ENCODE data around the gene RNF223.

RNF223 gene

DNA sequence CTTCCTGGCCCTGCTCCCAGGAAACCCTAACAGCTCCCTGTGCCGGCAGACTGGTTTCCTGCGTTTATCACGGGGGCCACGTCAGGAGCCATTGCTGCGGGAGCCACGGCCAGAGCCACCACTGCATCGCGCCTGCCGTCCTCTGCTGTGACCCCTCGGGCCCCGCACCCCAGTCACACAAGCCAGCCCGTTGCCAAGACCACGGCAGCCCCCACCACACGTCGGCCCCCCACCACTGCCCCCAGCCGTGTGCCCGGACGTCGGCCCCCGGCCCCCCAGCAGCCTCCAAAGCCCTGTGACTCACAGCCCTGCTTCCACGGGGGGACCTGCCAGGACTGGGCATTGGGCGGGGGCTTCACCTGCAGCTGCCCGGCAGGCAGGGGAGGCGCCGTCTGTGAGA, 26.1 kb downstream of the RNF223 start:
- Mint-ChIP-seq H3K27ac (no peak overlapping the region), H3K27me3 (peaks cover 2% of the 10 kb centered on the region), H3K9me3 (no peaks in the 10 kb centered on the region), H3K36me3 (peaks cover 1% of the 10 kb centered on the region), H3K4me3 (no peak overlapping the region), H3K4me1 (peaks cover 3% of the 10 kb centered on the region)
- no peak for DNase-seq (ENCODE audit: low spot score in 2 of 2)
- no peak for ATAC-seq (ENCODE audit: low read depth)

DNA sequence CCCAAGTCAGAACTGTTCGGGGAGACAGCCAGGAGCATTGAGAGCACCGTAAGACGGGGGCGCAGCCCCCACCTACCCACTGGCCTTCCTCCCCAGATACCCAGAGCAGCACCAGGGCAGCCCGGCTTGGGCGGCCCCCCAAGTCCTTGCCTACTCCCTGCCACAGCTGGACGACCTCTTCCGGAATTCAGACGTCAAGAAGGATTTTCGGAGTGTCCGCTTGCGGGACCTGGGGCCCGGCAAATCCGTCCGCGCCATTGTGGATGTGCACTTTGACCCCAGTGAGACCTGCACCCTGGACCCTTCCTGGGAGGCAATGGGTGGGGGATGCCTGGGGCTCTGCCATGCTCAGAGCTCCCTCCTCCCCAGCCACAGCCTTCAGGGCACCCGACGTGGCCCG, 26.7 kb downstream of the RNF223 start:
- H3K27me3 Mint-ChIP-seq = peaks cover 2% of the 10 kb centered on the region
- no peaks in the 10 kb centered on the region for H3K9me3 Mint-ChIP-seq
- no peak overlapping the region for H3K27ac Mint-ChIP-seq
- H3K4me3 Mint-ChIP-seq = no peak overlapping the region
- H3K4me1 Mint-ChIP-seq = peaks cover 3% of the 10 kb centered on the region
- peaks cover 1% of the 10 kb centered on the region for H3K36me3 Mint-ChIP-seq
- no peak for DNase-seq (ENCODE audit: low spot score in 2 of 2)
- no peak for ATAC-seq (ENCODE audit: low read depth)

DNA sequence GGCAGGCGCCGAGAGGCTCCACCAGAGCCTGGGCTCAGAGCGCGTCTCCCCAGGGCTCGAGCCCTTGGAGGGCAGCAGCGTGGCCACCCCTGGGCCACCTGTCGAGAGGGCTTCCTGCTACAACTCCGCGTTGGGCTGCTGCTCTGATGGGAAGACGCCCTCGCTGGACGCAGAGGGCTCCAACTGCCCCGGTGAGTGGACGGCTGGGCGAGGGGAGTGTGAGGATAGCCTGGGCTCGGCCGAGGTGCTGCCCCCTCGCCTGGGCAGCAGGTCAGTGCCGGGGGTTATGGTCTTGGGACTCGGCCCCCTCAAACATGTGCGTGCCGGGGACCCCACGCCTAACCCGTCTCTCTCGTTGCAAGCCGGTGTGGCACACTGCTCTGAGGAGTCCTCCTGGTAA, 27.3 kb downstream of the RNF223 start:
- no peak for ATAC-seq (ENCODE audit: low read depth)
- Mint-ChIP-seq H3K27me3 (peaks cover 2% of the 10 kb centered on the region), H3K36me3 (peaks cover 1% of the 10 kb centered on the region), H3K9me3 (no peaks in the 10 kb centered on the region), H3K27ac (no peak overlapping the region), H3K4me1 (peaks cover 3% of the 10 kb centered on the region), H3K4me3 (no peak overlapping the region)
- DNase-seq (ENCODE audit: low spot score in 2 of 2) = no peak

DNA sequence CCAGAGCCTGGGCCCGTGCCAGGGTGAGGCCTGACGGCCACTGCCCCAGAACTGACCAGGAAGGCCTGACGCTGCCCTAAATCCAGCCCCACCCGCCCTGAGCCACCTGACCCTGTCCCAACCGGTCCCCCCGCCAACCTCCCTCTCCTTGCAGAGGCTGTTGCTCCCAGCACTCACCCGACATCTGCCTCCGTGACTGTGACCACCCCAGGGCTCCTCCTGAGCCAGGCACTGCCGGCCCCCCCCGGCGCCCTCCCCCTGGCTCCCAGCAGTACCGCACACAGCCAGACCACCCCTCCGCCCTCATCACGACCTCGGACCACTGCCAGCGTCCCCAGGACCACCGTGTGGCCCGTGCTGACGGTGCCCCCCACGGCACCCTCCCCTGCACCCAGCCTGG, 27.9 kb downstream of the RNF223 start:
- no peak overlapping the region for H3K27ac Mint-ChIP-seq
- no peak for DNase-seq (ENCODE audit: low spot score in 2 of 2)
- no peaks in the 10 kb centered on the region for H3K9me3 Mint-ChIP-seq
- H3K4me1 Mint-ChIP-seq = peaks cover 3% of the 10 kb centered on the region
- H3K27me3 Mint-ChIP-seq = peaks cover 2% of the 10 kb centered on the region
- H3K36me3 Mint-ChIP-seq = peaks cover 1% of the 10 kb centered on the region
- no peak for ATAC-seq (ENCODE audit: low read depth)
- no peak overlapping the region for H3K4me3 Mint-ChIP-seq

DNA sequence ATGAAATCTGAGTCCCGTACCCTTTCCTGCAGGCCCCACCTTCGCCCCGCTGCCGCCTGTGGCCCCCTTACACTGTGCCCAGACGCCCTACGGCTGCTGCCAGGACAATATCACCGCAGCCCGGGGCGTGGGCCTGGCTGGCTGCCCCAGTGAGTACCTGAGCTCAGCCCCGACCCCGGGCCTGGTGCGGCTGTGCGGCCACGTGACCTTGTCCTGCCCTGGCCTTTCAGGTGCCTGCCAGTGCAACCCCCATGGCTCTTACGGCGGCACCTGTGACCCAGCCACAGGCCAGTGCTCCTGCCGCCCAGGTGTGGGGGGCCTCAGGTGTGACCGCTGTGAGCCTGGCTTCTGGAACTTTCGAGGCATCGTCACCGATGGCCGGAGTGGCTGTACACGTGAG, 29.0 kb downstream of the RNF223 start:
- Mint-ChIP-seq H3K36me3 (peaks cover 1% of the 10 kb centered on the region), H3K27ac (no peak overlapping the region), H3K4me3 (no peak overlapping the region), H3K4me1 (no peaks in the 10 kb centered on the region), H3K27me3 (no peaks in the 10 kb centered on the region), H3K9me3 (no peaks in the 10 kb centered on the region)
- no peak for DNase-seq (ENCODE audit: low spot score in 2 of 2)
- no peak for ATAC-seq (ENCODE audit: low read depth)

DNA sequence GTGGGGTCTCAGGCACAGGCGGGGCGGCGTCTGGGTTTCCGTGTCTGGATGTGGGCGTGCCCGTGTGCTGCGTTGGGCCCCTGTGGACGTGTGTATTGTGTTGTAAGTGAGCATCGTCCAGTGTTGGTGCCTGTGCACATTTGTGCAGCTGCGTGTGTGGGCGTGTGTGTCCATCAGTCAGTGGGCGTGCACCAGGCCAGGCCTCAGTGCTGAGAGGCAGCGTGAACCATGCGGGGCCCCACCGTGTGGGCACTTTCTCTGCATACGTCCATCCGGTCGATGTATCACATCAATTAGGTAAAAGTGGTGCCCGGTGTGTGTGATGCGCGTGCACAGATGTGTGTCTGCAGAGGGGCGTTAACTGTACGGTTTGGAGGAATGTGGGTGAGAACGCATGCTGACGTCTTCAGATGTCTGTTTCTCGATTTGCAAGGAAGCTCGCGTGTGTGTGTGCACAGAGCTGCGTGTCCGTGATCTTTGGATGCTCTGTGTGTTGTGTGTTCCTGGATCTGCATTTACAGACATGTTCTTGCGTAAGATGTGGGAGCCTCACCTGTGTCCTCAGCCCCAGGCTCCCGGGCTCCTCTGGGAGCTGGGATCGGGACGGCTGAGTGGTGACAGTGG, 29.5 kb downstream of the RNF223 start:
- Mint-ChIP-seq H3K27me3 (peaks cover 3% of the 10 kb centered on the region), H3K4me3 (no peak overlapping the region), H3K9me3 (no peaks in the 10 kb centered on the region), H3K4me1 (peaks cover 3% of the 10 kb centered on the region), H3K27ac (no peak overlapping the region), H3K36me3 (peaks cover 1% of the 10 kb centered on the region)
- no peak for ATAC-seq (ENCODE audit: low read depth)
- no peak for DNase-seq (ENCODE audit: low spot score in 2 of 2)

DNA sequence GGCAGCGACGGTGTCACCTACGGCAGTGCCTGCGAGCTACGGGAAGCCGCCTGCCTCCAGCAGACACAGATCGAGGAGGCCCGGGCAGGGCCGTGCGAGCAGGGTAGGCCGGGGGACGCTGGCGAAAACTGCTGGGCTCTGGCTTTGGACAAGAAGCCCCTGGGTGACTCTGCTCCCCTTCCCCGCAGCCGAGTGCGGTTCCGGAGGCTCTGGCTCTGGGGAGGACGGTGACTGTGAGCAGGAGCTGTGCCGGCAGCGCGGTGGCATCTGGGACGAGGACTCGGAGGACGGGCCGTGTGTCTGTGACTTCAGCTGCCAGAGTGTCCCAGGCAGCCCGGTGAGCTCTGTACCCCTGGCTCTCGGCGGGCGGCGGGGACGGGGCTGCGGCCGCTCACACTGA, 30.2 kb downstream of the RNF223 start:
- Mint-ChIP-seq H3K27me3 (peaks cover 6% of the 10 kb centered on the region), H3K4me1 (peaks cover 8% of the 10 kb centered on the region), H3K9me3 (no peaks in the 10 kb centered on the region), H3K27ac (no peak overlapping the region), H3K4me3 (no peak overlapping the region), H3K36me3 (peaks cover 1% of the 10 kb centered on the region)
- ATAC-seq (ENCODE audit: low read depth) = no peak
- DNase-seq (ENCODE audit: low spot score in 2 of 2) = no peak

DNA sequence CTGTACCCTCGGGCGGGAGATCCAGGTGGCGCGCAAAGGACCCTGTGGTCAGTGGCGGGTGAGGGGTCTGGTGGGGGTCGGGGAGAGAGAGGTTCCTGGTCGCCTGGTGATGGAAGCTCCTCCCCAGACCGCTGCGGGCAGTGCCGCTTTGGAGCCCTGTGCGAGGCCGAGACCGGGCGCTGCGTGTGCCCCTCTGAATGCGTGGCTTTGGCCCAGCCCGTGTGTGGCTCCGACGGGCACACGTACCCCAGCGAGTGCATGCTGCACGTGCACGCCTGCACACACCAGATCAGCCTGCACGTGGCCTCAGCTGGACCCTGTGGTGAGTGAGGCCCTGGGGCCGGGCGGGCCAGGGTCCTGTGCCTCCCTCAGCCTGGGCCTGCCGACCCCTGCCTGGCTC, 30.7 kb downstream of the RNF223 start:
- Mint-ChIP-seq H3K4me3 (no peak overlapping the region), H3K27me3 (peaks cover 9% of the 10 kb centered on the region), H3K4me1 (peaks cover 13% of the 10 kb centered on the region), H3K36me3 (peaks cover 1% of the 10 kb centered on the region), H3K27ac (no peak overlapping the region), H3K9me3 (no peaks in the 10 kb centered on the region)
- no peak for ATAC-seq (ENCODE audit: low read depth)
- DNase-seq (ENCODE audit: low spot score in 2 of 2) = no peak

DNA sequence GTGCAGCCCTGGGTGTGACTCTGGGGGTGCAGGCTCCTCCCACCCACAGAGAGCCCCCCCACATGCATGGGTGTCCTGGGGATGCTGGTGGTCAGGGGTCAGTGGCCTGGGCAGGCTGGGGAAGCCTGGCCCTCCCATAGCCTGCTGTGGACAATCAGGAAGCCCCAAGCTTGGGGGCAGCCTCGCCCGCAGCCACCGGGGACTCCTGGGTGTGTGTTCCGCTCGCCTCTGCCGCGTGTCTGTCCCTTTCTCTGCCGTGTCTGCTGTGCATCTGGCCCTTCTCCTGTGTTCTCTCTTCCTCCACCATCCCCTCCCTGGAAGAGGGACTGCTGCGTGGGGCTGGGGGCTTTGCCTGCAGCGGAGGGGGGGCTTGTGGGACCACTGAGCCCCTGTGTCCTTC, 31.3 kb downstream of the RNF223 start:
- H3K27ac Mint-ChIP-seq = no peak overlapping the region
- peaks cover 17% of the 10 kb centered on the region for H3K4me1 Mint-ChIP-seq
- H3K4me3 Mint-ChIP-seq = peak overlapping the region; percentile 39
- peaks cover 9% of the 10 kb centered on the region for H3K27me3 Mint-ChIP-seq
- no peaks in the 10 kb centered on the region for H3K9me3 Mint-ChIP-seq
- peaks cover 1% of the 10 kb centered on the region for H3K36me3 Mint-ChIP-seq
- DNase-seq (ENCODE audit: low spot score in 2 of 2) = no peak
- ATAC-seq (ENCODE audit: low read depth) = no peak

DNA sequence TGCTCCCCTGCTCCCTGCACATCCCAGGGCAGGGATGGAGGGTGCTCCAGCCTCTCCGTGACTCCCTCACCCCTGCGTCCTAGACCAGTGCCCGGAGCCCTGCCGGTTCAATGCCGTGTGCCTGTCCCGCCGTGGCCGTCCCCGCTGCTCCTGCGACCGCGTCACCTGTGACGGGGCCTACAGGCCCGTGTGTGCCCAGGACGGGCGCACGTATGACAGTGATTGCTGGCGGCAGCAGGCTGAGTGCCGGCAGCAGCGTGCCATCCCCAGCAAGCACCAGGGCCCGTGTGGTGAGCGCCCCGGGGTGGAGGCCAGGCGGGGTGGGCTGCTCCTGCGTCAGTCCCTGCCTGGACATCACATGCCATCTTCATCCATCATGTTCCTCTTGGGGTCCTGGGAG, 32.2 kb downstream of the RNF223 start:
- DNase-seq (ENCODE audit: low spot score in 2 of 2) (no peak), ATAC-seq (ENCODE audit: low read depth) (no peak)
- H3K9me3 Mint-ChIP-seq = no peaks in the 10 kb centered on the region
- H3K4me1 Mint-ChIP-seq = peaks cover 22% of the 10 kb centered on the region
- H3K27ac Mint-ChIP-seq = no peak overlapping the region
- peaks cover 9% of the 10 kb centered on the region for H3K27me3 Mint-ChIP-seq
- peaks cover 1% of the 10 kb centered on the region for H3K36me3 Mint-ChIP-seq
- H3K4me3 Mint-ChIP-seq = no peak overlapping the region

DNA sequence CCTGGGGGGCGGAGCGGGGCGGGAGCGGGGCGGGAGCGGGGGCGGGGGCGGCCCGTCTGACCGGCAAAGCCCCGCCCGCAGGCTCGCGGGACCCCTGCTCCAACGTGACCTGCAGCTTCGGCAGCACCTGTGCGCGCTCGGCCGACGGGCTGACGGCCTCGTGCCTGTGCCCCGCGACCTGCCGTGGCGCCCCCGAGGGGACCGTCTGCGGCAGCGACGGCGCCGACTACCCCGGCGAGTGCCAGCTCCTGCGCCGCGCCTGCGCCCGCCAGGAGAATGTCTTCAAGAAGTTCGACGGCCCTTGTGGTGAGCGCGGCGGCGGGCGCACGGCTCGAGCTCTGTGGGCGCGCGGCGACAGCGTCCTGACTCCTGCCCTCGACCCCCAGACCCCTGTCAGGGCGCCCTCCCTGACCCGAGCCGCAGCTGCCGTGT, 33.0 kb downstream of the RNF223 start:
- DNase-seq (ENCODE audit: low spot score in 2 of 2) (no peak), ATAC-seq (ENCODE audit: low read depth) (no peak)
- no peak overlapping the region for H3K27ac Mint-ChIP-seq
- H3K4me1 Mint-ChIP-seq = peaks cover 22% of the 10 kb centered on the region
- peaks cover 10% of the 10 kb centered on the region for H3K27me3 Mint-ChIP-seq
- H3K36me3 Mint-ChIP-seq = peaks cover 1% of the 10 kb centered on the region
- no peaks in the 10 kb centered on the region for H3K9me3 Mint-ChIP-seq
- H3K4me3 Mint-ChIP-seq = no peak overlapping the region

DNA sequence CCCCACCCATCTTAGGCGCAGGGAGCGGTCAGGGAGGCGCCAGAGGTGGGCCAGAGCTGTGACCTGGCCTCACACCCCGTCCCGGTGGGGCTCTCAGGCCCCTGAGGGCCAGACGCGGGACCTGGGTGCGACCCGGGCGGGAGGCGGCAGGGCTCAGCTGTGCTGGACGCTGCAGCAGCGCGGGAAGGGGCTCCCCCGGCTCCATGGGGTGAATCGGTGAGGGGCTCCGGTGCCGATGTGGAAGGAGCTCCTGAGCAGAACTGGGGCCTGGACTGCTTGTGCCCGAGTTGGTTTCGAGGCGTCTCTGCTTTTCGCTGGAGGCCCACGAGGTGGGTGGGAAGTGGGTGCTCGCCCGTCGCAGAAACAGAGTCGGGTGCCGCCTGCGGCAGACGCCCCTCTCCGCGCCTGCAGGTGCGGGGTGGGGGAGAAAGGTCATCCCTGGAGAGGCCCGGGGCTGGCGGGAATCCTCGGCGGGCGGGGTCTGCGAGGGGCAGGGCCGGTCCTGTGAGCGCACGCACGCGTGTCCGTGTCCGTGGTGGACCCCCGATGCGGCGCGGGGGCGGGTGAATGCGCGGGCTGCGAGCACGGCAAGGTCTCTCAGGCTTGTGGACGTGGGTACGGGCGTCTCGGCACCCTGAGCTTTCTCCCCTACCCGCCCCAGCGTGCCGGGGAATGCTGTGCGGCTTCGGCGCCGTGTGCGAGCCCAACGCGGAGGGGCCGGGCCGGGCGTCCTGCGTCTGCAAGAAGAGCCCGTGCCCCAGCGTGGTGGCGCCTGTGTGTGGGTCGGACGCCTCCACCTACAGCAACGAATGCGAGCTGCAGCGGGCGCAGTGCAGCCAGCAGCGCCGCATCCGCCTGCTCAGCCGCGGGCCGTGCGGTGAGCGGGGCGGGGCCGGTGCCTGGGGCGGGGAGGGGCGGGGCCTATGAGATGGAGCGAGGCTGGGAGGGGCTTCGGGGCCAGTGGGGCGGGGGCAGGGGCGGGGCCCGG, 33.8 kb downstream of the RNF223 start:
- H3K27me3 Mint-ChIP-seq = peaks cover 12% of the 10 kb centered on the region
- DNase-seq (ENCODE audit: low spot score in 2 of 2) (peak in 1 of 2 donors; percentile 51), ATAC-seq (ENCODE audit: low read depth) (peak; percentile 71)
- no peaks in the 10 kb centered on the region for H3K9me3 Mint-ChIP-seq
- H3K4me1 Mint-ChIP-seq = peaks cover 30% of the 10 kb centered on the region
- peak overlapping the region; percentile 76 for H3K4me3 Mint-ChIP-seq
- H3K36me3 Mint-ChIP-seq = peaks cover 1% of the 10 kb centered on the region
- H3K27ac Mint-ChIP-seq = no peak overlapping the region

DNA sequence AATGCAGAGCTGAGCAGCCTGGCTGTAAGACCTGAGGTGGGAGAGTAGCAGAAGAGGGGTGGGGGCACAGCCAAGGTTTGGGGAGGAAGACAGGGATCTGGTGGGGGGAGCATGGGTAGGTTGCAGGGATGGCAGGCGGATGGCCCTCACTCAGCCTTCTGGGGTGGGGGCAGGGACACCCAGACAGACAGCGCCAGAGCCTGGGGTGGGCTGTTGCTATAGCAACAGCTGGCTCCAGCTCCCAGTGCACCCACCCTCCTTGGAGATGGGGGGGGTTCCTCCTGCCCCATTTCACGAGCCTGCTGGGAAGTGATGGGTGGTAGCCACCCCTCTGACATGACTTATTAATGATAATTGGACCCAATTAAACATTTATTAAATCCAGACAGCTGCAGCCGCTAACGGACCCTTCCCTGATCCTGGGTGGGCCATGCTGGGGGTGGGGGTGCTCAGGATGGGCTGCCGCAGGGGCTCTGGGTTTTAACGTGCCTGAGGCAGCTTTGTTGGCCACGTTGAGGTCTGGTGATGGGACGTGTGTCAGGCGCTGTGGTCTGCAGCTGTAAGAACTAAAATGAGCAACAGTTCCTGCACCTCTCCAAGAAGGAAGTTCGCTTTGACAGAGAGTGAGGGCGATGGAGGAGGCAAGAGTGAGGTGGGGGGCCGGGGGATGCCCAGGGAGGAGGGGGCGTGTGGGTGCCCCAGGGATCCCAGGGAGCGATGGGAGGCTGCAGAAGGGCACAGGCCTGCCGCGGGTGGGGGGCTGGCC, 34.8 kb downstream of the RNF223 start:
- Mint-ChIP-seq H3K27me3 (peaks cover 12% of the 10 kb centered on the region), H3K27ac (no peak overlapping the region), H3K36me3 (peaks cover 1% of the 10 kb centered on the region), H3K4me3 (peak overlapping the region; percentile 76), H3K9me3 (no peaks in the 10 kb centered on the region), H3K4me1 (peaks cover 30% of the 10 kb centered on the region)
- ATAC-seq (ENCODE audit: low read depth) = no peak
- DNase-seq (ENCODE audit: low spot score in 2 of 2) = no peak

DNA sequence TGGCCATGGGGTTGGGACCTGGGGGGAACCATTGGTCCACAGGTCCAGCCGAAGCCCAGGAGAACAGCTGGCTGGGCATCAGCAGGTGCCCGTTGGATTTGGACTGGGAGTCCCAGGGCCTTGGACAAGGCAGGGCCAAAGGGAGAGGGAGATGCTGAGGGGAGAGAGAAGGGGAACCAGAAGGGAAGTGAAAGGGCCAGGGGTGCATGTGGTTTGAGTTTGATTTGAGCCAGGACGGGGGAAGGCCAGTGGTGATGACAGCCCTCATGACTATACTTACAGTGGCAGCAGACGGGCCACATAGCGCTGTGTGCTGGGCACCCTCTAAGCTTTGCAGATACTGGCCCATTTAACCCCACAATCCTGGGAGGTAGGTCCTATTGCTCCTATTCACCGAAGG, 35.4 kb downstream of the RNF223 start:
- Mint-ChIP-seq H3K9me3 (no peaks in the 10 kb centered on the region), H3K27ac (no peak overlapping the region), H3K4me3 (peak overlapping the region; percentile 39), H3K4me1 (peaks cover 30% of the 10 kb centered on the region), H3K36me3 (peaks cover 1% of the 10 kb centered on the region), H3K27me3 (peaks cover 12% of the 10 kb centered on the region)
- DNase-seq (ENCODE audit: low spot score in 2 of 2) (peak in 1 of 2 donors; percentile 46), ATAC-seq (ENCODE audit: low read depth) (peak; percentile 76)
